ENCODE data around the gene CLINT1. TPM values are rescaled to one million over a fixed set of nuclear protein-coding genes. Genes with fewer than 3 reads are reported as not detected.

Gene CLINT1
- total and polyA plus RNA-seq, 2 of the 4 experiments (the other 2 are of a cell fraction), result 144 to 146 TPM

- ATAC-seq (ENCODE audit: low read depth), result peak; percentile 6
- CTCF ChIA-PET, result interaction anchor here (1.0 kb wide), 1 partner anchor 38 kb away, joined by 3 read pairs; no protein-coding TSS in a partner anchor
Observed at GRCh38 chr5:157857816-157858526, 974 bp downstream of the CLINT1 start.

More at GRCh38 chr5:157857816-157858526, 974 bp downstream of the CLINT1 start:
- H2AFZ ChIP-seq (replicated peaks; ENCODE audit: low read length, poor library complexity), result peak overlapping the region; percentile 98
- peak overlapping the region; percentile 99 for H2AK9ac ChIP-seq (replicated peaks; ENCODE audit: low read depth, low read length, poor library complexity)
- H3K14ac ChIP-seq (replicated peaks; ENCODE audit: low read depth, low read length), result peak overlapping the region; percentile 93
- H3K4ac ChIP-seq (ENCODE audit: low read depth, low read length), result peak overlapping the region; percentile 97
- H3K23ac ChIP-seq (ENCODE audit: low read depth, low read length), result peak overlapping the region; percentile 95
- H3K18ac ChIP-seq (ENCODE audit: low read depth, low read length), result peak overlapping the region; percentile 76; the same call in 1 of the 2 replicates
- H3K79me1 ChIP-seq (ENCODE audit: low read depth in 1 of 2, low read length in 2 of 2), result peaks cover 0 to 19% of the 10 kb centered on the region in 2 experiments; a peak in 1 of 4 replicates
- no peak overlapping the region; the same call in 1 of the 2 replicates for H2BK20ac ChIP-seq (ENCODE audit: low read depth, low read length)
- in situ Hi-C loops (cut with MboI; ENCODE audit: low sequenced_read_pairs) (no loop called here), dilution Hi-C loops (cut with HindIII; ENCODE audit: low sequenced_read_pairs, unreplicated experiment) (no loop called here), intact Hi-C loops (cut with micrococcal nuclease) (loop anchor here (2.0 kb wide), 2 partner anchors 35 to 91 kb away; no protein-coding TSS in a partner anchor)
- H3K36me3 ChIP-seq (ENCODE audit: control insufficient read depth, insufficient read depth, low read length), result no peaks in the 10 kb centered on the region
- H2BK120ac ChIP-seq (ENCODE audit: low read depth, low read length), result no peak overlapping the region
- no CpG with 5 or more reads among the region's 5 CpGs for WGBS, 2 experiments (ENCODE audit: extremely low coverage in 2 of 2, insufficient read length in 1 of 2)
- peak overlapping the region; percentile 98 for H3K27ac ChIP-seq (ENCODE audit: insufficient read depth, low read length)
- H2BK15ac ChIP-seq (ENCODE audit: low read depth, low read length), result no peak overlapping the region
- BruUV-seq (replicated peaks), result TSS peak; percentile 30
- peak overlapping the region; percentile 74 to 94; a peak in 3 of 4 replicates for H4K8ac ChIP-seq (ENCODE audit: low read depth in 2 of 2, low read length in 2 of 2)
- TF ChIP-seq MAFK (IDR thresholded peaks at IDR 0.05; ENCODE audit: low read depth, low read length), result no peak
- peak; percentile 89 for TF ChIP-seq CEBPB (IDR thresholded peaks at IDR 0.05; ENCODE audit: low read depth, low read length)
- H3K56ac ChIP-seq (ENCODE audit: extremely low read depth, insufficient read depth, low read length), result peak overlapping the region; percentile 68
- peaks cover 47% of the 10 kb centered on the region for H4K20me1 ChIP-seq (ENCODE audit: insufficient read depth, low read length)
- peak overlapping the region; percentile 92 for H2BK5ac ChIP-seq (ENCODE audit: low read depth, low read length, poor library complexity, severe bottlenecking)
- H3K4me3 ChIP-seq (ENCODE audit: insufficient read depth, low read depth, low read length), result peak overlapping the region; percentile 98
- H3K9me3 ChIP-seq (ENCODE audit: control insufficient read depth, insufficient read depth, low read length), result no peaks in the 10 kb centered on the region
- H3K9me1 ChIP-seq (ENCODE audit: insufficient read depth, low read length), result 0 out of 2 replicates have a peak, but pooled peaks cover 2% of the 10 kb centered on the region
- H3K4me1 ChIP-seq (ENCODE audit: control insufficient read depth, insufficient read depth, low read length), result no peaks in the 10 kb centered on the region
- H3K27me3 ChIP-seq (ENCODE audit: control insufficient read depth, insufficient read depth, low read length), result no peaks in the 10 kb centered on the region
- H3K4me2 ChIP-seq (ENCODE audit: low read depth, low read length), result peak overlapping the region; percentile 95
- peak overlapping the region; percentile 97 for H3K9ac ChIP-seq (ENCODE audit: low read depth, low read length)
- H2AK5ac ChIP-seq (ENCODE audit: low read depth, low read length), result peak overlapping the region; percentile 80
- peak; percentile 21 for DNase-seq
- 0 out of 2 replicates have a peak overlapping the region, but pooled peaks have one; percentile 89 for H4K91ac ChIP-seq (ENCODE audit: insufficient read depth, low read depth, low read length)
- H4K5ac ChIP-seq (ENCODE audit: low read depth, low read length), result peak overlapping the region; percentile 56
- POLR2A ChIA-PET (ENCODE audit: unreplicated experiment), result no interaction called here

Measured in IMR-90 (cell line).